NCI-H748 (cell line): ENCODE results near the gene KRT26.
"Not testable (repeated sequence)": the region's sequence is repeated elsewhere in the genome, so short reads cannot be mapped to it uniquely, and the experiment has no call there.

Experiments used
- DNase-seq: peaks from one replicate; lab custom pipeline; 2025; ENCODE audit not compliant: unreplicated experiment; lab: John Stamatoyannopoulos, UW

The KRT26 gene

DNA sequence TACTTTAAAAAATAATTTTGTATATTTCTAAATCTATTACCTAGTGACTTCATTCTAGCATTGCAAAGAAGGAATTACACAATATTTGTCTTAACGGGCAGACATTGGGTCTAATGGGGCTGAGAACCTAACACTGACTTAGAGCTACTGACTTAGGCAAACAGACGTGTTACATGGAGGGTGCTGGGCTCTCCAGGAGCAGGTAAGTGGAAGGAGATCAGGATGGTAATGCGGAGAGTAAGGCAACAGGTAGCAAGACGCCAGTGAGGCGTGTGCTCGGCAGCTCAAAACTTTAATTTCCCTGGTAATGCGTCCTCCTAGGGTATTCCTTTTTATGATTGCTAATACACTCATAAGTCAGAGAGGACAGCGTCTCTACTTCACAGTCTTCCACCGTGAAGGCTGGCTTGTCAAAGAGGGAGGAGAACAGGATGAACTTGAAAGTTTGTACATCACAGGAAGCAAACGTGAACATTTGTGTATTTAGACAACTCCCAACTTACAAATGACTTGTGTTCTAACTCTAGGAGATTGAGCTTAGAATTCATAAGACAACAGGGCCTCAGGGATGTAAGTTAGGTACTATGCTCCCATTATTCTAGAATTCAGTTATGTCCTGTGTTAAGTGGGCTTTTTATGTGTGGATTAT, 23.1 kb upstream of the KRT26 start:
- DNase-seq: no peak

DNA sequence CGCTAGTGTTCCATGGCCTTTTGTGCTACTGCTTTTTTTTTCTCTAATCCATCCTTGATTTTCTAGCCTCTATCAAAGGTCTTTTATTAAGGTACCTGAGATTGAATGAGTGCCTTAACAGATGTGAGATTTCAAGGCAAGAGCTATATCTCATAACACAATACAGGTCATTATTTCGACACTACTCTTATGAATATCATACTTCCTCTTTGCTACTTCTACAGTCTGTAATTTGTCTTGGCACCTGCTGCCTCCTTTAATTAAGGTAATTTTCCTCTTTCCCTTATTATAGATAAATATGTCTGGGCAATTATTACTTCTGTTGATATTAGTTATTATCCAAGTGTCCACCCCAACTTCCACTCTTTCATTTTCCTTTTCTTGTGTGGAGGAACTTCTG, 22.5 kb upstream of the KRT26 start:
- no peak for DNase-seq

DNA sequence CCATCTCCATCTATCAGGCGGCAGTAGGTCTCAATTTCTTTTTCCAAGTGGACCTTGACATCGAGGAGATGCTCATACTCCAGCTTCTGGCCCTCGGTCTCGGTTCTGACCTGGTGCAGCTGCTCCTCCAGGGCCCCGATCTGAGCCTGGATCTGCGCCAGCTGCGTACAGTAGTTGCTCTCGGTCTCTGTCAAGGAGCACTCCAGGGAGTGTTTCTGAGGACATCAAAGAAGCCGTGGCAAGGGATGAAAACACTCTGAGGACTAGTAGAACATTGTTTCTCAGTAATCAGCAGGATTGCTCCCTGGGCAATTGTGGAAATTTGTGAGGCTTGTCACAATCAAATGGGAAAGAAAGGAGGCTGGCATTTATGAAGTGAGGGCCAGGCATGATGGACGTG, 21.8 kb upstream of the KRT26 start:
- DNase-seq: no peak

DNA sequence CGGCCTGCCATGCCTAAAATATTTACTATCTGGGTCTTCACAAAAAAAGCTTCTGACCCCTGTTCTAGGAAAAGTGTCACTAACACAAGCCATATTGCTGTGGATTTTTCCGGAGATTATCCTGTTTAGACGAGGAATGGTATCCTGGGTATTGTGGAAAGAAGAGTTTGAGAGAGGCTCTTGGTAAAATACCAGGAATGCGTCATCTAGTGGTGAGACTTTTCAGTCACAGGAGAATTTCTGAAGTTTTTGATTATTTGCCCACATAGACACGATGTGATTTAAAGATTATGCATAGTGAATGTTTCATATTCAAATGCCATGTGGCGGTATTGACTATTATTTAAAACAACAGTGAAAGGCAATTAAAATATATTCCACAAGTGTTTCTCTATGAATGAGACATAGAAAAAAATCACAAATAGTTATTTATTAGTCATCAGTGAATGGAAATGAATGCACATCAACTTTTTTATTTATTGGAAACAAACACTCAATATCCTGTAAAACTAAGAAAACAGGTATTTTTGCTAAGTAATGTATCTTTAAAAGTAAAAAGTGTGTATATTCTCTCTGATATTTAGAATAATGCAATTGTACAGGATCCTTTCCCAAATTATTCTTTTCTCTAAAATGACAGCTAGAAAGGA, 19.9 kb upstream of the KRT26 start:
- DNase-seq: peak; percentile 44

- no peak for DNase-seq
Measured at GRCh38 chr17:40791111-40791510, 19.1 kb upstream of the KRT26 start.

DNA sequence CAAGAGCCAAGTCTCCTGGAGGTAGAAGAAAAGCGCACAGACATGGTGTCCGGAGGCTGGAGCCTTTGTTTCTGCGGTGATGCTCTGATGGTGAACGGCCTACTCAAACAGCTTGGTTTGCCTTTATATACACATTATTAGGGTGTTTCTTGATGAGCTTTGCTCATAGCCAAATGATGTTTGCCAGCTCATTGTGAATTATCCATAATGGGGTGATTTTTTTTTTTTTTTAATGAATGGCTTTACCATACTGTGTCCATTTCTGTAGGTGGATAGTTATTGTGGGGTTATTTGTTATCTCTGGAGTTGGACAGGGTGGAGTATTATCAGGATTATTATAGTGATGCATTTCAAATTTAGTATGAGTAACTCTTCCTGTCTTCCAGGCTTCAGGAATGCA, 10.4 kb upstream of the KRT26 start, which contains the start of gene KRT27:
TSS of gene KRT27 (minus strand) at position 101 of the 400 bp plus-strand sequence. CDS start at position 44, 57 bp downstream.
- DNase-seq: no peak

DNA sequence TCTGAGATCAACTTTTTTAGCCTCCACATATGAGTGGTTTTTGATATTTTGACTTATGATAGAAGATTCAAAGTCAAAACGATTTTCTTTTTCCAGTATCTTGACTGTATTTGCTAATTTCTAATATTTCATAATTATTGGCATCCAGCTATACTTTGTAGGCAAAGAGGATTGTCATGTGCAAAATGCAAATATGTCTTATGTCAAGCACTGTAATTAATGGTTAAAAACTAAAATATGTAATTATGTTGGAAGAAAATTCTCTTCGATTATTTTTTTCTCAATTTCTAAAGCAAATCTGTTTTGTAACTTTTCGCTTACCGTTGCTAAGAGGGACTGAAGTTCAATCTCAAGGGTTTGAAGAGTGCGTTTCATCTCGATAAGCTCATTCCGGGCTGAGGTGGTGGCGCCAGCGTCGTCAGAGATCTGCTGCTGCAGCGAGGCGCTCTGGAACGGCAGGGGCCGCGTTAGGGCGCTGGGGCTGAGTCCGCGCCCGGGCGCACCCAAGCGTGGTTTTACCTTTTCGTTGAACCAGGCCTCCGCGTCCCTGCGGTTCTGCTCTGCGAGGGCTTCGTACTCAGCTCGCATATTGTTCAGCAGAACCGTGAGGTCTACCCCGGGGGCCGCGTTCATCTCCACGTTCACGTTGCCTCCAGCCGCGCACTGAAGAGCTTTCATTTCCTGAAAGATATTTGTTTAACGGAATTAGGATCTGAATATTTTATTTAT, 7.3 kb upstream of the KRT26 start:
- peak; percentile 71 for DNase-seq

- DNase-seq: no peak
Measured at GRCh38 chr17:40778461-40778860, 6.5 kb upstream of the KRT26 start.

GRCh38 chr17:40777971-40778370, 6.0 kb upstream of the KRT26 start:
- DNase-seq: no peak

GRCh38 chr17:40777459-40777858, 5.5 kb upstream of the KRT26 start:
- peak; percentile 64 for DNase-seq

GRCh38 chr17:40775945-40776344, 3.9 kb upstream of the KRT26 start:
- no peak for DNase-seq

GRCh38 chr17:40765657-40766056, 6.3 kb downstream of the KRT26 start:
- DNase-seq: no peak

DNA sequence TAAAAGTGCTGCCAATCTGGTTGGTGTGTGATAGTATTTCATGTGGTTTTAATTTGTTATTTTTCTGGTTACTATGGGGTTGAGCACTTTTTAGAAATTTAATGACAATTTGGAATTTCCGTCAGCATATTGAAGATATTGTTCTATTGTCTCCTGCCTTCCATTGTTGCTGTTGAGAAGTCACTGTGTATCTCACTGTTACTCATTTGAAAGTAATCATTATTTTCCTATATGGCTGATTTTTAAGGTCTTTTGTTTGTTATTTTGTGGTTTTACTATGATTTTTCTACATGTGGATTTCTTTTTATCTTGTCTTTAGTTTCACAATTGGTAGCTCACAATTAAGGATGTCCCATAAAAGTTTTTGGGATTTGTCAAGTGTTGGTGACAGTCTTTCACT, 8.2 kb downstream of the KRT26 start:
- DNase-seq: no peak

GRCh38 chr17:40760105-40761016, 11.6 kb downstream of the KRT26 start:
- DNase-seq: no peak

DNA sequence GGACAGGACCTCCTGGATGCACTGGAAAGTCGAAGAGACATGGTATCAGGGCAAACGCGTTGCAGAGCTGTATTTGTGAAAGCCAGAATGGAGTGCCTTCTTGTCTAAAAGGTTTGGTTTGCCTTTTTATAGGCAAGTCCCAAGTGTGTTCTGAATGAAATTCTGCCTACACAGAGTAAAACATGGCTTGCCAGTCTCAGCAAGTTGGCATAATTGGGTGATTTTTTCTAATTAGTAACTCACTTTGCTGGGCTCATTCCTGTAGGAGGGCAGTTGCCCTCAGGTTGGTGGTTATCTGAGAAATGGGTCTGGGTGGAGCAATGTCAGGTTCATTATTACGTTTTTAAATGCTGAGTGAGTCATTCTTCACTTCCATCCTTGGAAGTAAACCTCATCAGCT, 16.8 kb downstream of the KRT26 start, which contains the start of gene KRT25:
TSS of gene KRT25 (minus strand) at position 101 of the 400 bp plus-strand sequence. CDS start at position 41, 60 bp downstream.
- DNase-seq: no peak

DNA sequence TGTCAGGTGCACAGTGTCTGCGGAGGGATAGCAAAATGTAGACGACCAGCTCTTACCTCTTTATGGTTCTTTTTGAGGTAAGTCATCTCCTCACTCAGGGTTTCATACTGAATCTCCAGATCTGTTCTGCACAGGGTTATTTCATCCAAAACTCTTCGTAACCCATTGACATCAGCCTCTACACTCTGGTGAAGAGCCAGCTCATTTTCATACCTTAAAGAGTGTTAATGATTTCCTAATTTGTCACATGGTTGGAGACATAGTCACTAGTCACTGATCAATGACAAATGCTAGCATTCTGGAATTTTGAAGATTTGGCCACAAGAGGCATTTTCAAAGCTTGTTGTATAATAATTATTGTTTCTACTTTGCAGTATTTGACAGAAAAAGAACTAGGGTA, 18.2 kb downstream of the KRT26 start:
- DNase-seq: no peak

- DNase-seq: no peak
Measured at GRCh38 chr17:40751065-40751464, 20.9 kb downstream of the KRT26 start.

DNA sequence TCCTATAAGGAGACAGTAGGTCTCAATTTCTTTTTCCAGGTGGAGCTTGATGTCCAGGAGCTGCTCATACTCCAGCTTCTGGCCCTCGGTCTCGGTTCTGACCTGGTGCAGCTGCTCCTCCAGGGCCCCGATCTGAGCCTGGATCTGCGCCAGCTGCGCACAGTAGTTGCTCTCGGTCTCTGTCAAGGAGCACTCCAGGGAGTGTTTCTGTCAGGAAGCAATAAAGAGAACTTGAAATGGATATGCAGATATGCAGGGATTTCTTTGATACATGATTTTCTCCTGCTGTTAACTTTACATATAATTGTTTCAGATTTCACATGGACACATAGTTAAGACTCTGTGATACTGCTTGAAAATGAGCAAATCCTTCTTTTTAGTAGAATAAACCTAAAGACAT, 21.6 kb downstream of the KRT26 start:
- DNase-seq: no peak

DNA sequence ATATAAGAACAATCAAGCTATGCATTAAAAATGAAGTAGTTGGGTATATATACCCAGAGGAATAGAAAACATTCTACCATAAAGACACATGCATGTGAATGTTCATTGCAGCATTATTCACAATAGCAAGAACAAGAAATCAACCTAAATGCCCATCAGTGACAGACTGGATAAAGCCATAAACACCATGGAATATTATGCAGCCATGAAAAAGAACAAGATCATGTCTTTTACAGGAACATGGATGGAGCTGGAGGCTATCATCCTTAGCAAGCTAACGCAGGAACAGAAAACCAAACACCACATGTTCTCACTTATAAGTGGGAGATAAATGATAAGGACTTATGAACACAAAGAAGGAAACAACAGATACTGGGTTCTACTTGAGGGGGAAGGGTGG, 23.3 kb downstream of the KRT26 start:
- DNase-seq: not testable (repeated sequence)

GRCh38 chr17:40738553-40738952, 33.4 kb downstream of the KRT26 start:
- no peak for DNase-seq

- no peak for DNase-seq
Measured at GRCh38 chr17:40735016-40735415, 37.0 kb downstream of the KRT26 start.
